Tibial nerve (tissue), 4 donors: ENCODE results near the gene TAGLN2.

Experiments
- EP300 ChIP-seq, 2 donors: sonication (generic); formaldehyde crosslinking; IDR thresholded peaks; one replicate each; pipeline ENCODE4 v1.6.1; 2017; ENCODE audit warnings: antibody characterized with exemption in 2 of 2, mild to moderate bottlenecking in 1 of 2
- POLR2A ChIP-seq, 2 donors: fragments of 450-650 bp; IDR thresholded peaks; one replicate each; pipeline ENCODE4 v1.6.1; 2017; ENCODE audit warnings: antibody characterized with exemption in 2 of 2, mild to moderate bottlenecking in 2 of 2, moderate library complexity in 2 of 2
- TF ChIP-seq, protein P1 (sequence below), 5 experiments: fragments of 200-600 bp in 3 of 5; fragments of 450-650 bp in 2 of 5; sonication (generic) in 3 of 5; IDR thresholded peaks; one replicate each; pipeline ENCODE4 v1.5.1; 2016 to 2019; ENCODE audit warnings: antibody characterized with exemption in 5 of 5, mild to moderate bottlenecking in 3 of 5, moderate library complexity in 2 of 5

DNA sequence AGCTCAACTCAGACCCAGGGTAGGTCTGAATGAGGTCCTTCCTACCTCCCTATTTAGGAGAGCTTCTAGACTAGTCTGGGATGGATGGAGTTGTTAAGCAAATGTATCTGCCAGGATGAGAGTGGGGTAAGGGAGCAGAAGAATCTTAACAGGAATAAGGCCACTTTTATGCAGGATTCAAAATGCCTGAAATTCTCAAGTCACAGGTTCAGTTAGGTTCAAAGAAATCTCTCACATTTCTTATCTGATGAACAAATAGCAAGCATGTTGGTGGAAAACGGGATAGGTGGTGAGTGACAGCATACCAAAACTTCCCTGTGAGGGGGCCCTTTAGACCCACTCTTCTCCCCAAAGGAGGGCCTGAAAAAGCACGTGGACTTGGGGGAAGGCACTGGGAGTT is 25.7 kb upstream of the TAGLN2 start:
- TF ChIP-seq EP300 (IDR thresholded peaks at IDR 0.05) (no peak), POLR2A (IDR thresholded peaks at IDR 0.05) (no peak)
- TF ChIP-seq, protein P1, sequence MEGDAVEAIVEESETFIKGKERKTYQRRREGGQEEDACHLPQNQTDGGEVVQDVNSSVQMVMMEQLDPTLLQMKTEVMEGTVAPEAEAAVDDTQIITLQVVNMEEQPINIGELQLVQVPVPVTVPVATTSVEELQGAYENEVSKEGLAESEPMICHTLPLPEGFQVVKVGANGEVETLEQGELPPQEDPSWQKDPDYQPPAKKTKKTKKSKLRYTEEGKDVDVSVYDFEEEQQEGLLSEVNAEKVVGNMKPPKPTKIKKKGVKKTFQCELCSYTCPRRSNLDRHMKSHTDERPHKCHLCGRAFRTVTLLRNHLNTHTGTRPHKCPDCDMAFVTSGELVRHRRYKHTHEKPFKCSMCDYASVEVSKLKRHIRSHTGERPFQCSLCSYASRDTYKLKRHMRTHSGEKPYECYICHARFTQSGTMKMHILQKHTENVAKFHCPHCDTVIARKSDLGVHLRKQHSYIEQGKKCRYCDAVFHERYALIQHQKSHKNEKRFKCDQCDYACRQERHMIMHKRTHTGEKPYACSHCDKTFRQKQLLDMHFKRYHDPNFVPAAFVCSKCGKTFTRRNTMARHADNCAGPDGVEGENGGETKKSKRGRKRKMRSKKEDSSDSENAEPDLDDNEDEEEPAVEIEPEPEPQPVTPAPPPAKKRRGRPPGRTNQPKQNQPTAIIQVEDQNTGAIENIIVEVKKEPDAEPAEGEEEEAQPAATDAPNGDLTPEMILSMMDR (IDR thresholded peaks at IDR 0.05), result no peak
